Panc1 (cell line): ENCODE measurements around the gene MTUS2.

ENCODE experiments used
- POLR2AphosphoS5 ChIP-seq: IDR thresholded peaks from 2 replicates; pipeline ENCODE4 v1.6.1; 2012; ENCODE audit warnings: mild to moderate bottlenecking, low read depth, low read length, moderate library complexity
- SIN3A ChIP-seq: IDR thresholded peaks from 2 replicates; pipeline ENCODE4 v1.6.1; 2012; ENCODE audit warnings: low read depth, mild to moderate bottlenecking, low read length, moderate library complexity, borderline replicate concordance; ENCODE audit not compliant: insufficient read depth
- TCF7L2 ChIP-seq: IDR thresholded peaks from 2 replicates; pipeline ENCODE4 v1.6.1; 2011; ENCODE audit warnings: mild to moderate bottlenecking, low read depth, low read length, inconsistent platforms
- TF ChIP-seq, protein P1 (sequence below): fragments of 450-650 bp; IDR thresholded peaks from 2 replicates; pipeline ENCODE4 v1.5.1; 2017; ENCODE audit warnings: mild to moderate bottlenecking
- TF ChIP-seq, protein P2 (sequence below), 2 experiments: IDR thresholded peaks; 2 replicates each; pipeline ENCODE4 v1.6.1; 2011 to 2012; ENCODE audit warnings: low read depth in 2 of 2, control low read depth in 1 of 2, low read length in 1 of 2, mild to moderate bottlenecking in 1 of 2, moderate library complexity in 1 of 2; ENCODE audit not compliant: insufficient read depth in 1 of 2

DNA sequence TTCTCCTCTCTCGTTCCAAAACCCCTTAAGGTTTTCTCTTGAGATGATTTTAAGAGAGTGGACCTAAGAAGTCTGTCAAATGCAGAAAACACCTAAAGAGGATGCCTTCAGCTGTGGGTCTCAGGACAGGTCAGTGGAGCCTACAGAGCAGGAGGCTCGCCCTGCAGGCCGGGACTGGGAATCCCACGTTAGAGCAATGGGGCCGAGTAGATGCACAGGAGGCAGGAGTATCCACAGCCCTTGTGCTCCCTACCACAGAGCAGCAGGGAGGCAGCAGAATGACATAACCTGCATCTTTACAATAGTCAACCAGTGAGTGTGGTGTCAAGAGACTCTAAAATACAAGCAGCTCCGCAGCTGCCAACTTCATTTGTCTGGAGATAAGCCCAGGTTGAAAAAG lies 229.4 kb downstream of the MTUS2 start:
- TF ChIP-seq, protein P1, sequence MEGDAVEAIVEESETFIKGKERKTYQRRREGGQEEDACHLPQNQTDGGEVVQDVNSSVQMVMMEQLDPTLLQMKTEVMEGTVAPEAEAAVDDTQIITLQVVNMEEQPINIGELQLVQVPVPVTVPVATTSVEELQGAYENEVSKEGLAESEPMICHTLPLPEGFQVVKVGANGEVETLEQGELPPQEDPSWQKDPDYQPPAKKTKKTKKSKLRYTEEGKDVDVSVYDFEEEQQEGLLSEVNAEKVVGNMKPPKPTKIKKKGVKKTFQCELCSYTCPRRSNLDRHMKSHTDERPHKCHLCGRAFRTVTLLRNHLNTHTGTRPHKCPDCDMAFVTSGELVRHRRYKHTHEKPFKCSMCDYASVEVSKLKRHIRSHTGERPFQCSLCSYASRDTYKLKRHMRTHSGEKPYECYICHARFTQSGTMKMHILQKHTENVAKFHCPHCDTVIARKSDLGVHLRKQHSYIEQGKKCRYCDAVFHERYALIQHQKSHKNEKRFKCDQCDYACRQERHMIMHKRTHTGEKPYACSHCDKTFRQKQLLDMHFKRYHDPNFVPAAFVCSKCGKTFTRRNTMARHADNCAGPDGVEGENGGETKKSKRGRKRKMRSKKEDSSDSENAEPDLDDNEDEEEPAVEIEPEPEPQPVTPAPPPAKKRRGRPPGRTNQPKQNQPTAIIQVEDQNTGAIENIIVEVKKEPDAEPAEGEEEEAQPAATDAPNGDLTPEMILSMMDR = no peak
- TF ChIP-seq, protein P2, sequence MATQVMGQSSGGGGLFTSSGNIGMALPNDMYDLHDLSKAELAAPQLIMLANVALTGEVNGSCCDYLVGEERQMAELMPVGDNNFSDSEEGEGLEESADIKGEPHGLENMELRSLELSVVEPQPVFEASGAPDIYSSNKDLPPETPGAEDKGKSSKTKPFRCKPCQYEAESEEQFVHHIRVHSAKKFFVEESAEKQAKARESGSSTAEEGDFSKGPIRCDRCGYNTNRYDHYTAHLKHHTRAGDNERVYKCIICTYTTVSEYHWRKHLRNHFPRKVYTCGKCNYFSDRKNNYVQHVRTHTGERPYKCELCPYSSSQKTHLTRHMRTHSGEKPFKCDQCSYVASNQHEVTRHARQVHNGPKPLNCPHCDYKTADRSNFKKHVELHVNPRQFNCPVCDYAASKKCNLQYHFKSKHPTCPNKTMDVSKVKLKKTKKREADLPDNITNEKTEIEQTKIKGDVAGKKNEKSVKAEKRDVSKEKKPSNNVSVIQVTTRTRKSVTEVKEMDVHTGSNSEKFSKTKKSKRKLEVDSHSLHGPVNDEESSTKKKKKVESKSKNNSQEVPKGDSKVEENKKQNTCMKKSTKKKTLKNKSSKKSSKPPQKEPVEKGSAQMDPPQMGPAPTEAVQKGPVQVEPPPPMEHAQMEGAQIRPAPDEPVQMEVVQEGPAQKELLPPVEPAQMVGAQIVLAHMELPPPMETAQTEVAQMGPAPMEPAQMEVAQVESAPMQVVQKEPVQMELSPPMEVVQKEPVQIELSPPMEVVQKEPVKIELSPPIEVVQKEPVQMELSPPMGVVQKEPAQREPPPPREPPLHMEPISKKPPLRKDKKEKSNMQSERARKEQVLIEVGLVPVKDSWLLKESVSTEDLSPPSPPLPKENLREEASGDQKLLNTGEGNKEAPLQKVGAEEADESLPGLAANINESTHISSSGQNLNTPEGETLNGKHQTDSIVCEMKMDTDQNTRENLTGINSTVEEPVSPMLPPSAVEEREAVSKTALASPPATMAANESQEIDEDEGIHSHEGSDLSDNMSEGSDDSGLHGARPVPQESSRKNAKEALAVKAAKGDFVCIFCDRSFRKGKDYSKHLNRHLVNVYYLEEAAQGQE (IDR thresholded peaks at IDR 0.05; ENCODE audit: insufficient read depth in 1 of 2, low read depth in 2 of 2, low read length in 1 of 2) = no peak
- TF ChIP-seq TCF7L2 (no peak), POLR2AphosphoS5 (no peak), SIN3A (no peak)
